Measurements from ENCODE around the gene PNPLA7.

PNPLA7 gene

GRCh38 chr9:137431416-137431931, 118.7 kb downstream of the PNPLA7 start:
- no peak for DNase-seq

GRCh38 chr9:137430723-137431415, 119.3 kb downstream of the PNPLA7 start:
- no peak for DNase-seq

GRCh38 chr9:137429974-137430722, 120.1 kb downstream of the PNPLA7 start:
- no peak for DNase-seq

- no peak for DNase-seq
These were observed 120.7 kb downstream of the PNPLA7 start for GRCh38 chr9:137429546-137429890.

- no peak for DNase-seq
These were observed 121.2 kb downstream of the PNPLA7 start for GRCh38 chr9:137428841-137429545.

GRCh38 chr9:137428311-137428630, 121.9 kb downstream of the PNPLA7 start:
- DNase-seq = no peak

- DNase-seq = no peak
These were observed 122.5 kb downstream of the PNPLA7 start for GRCh38 chr9:137427454-137428310.

GRCh38 chr9:137426018-137426681, 124.1 kb downstream of the PNPLA7 start:
- no peak for DNase-seq

GRCh38 chr9:137423514-137424291, 126.5 kb downstream of the PNPLA7 start:
- no peak for DNase-seq

- peak; percentile 98 for DNase-seq
These were observed 127.3 kb downstream of the PNPLA7 start, which contains the start of the genes EXD3 and NOXA1 for GRCh38 chr9:137422604-137423513. Gene EXD3 (minus strand): TSS chr9:137423162. CDS start chr9:137395357, 27,805 bp downstream. Gene NOXA1 (plus strand): TSS chr9:137423393. CDS start chr9:137423530, 137 bp downstream.

- no peak for DNase-seq
These were observed 128.2 kb downstream of the PNPLA7 start for GRCh38 chr9:137421838-137422603.

GRCh38 chr9:137417161-137418021, 132.8 kb downstream of the PNPLA7 start:
- DNase-seq = peak; percentile 15

- DNase-seq = no peak
These were observed 133.5 kb downstream of the PNPLA7 start for GRCh38 chr9:137416563-137417151.

- no peak for DNase-seq
These were observed 134.1 kb downstream of the PNPLA7 start for GRCh38 chr9:137416006-137416562.

GRCh38 chr9:137415451-137415850, 134.8 kb downstream of the PNPLA7 start:
- no peak for DNase-seq

- no peak for DNase-seq
These were observed 137.8 kb downstream of the PNPLA7 start for GRCh38 chr9:137412431-137412830.

- peak; percentile 69 for DNase-seq
These were observed 138.4 kb downstream of the PNPLA7 start for GRCh38 chr9:137411645-137412380.

All from activated CD4-positive, alpha-beta T cell treated with anti-CD3 and anti-CD28 coated beads, Interleukin-2, Interleukin-6, amounts not matched to agents 100 ng/mL and 50 ng/mL, durations not matched to agents 16 hours and 8 hours (primary cell).